Parathyroid adenoma (tissue), 2 donors: ENCODE results near the gene MYH1.

Experiments used
- H2AFZ ChIP-seq: fragments of 300-600 bp; sonication (generic); one replicate; pipeline ENCODE4 v1.7.0; 2017; ENCODE audit warnings: antibody characterized with exemption, mild to moderate bottlenecking
- H3K27ac ChIP-seq: fragments of 300-600 bp; sonication (generic); one replicate; pipeline ENCODE4 v1.7.0; 2017
- H3K27me3 ChIP-seq: fragments of 300-600 bp; sonication (generic); one replicate; pipeline ENCODE4 v1.7.0; 2017; ENCODE audit warnings: low read length; ENCODE audit not compliant: control insufficient read depth, insufficient read depth
- H3K36me3 ChIP-seq: fragments of 300-600 bp; sonication (generic); one replicate; pipeline ENCODE4 v1.7.0; 2017; ENCODE audit warnings: low read length; ENCODE audit not compliant: control insufficient read depth, insufficient read depth
- H3K4me1 ChIP-seq: fragments of 300-600 bp; sonication (generic); one replicate; pipeline ENCODE4 v1.7.0; 2017; ENCODE audit warnings: control low read depth
- H3K4me2 ChIP-seq: fragments of 300-600 bp; sonication (generic); one replicate; pipeline ENCODE4 v1.7.0; 2017; ENCODE audit warnings: low read length
- H3K4me3 ChIP-seq: fragments of 300-600 bp; sonication (generic); one replicate; pipeline ENCODE4 v1.7.0; 2017; ENCODE audit warnings: low read depth, low read length
- H3K79me2 ChIP-seq: fragments of 300-600 bp; sonication (generic); one replicate; pipeline ENCODE4 v1.7.0; 2017; ENCODE audit warnings: control low read depth
- H3K9ac ChIP-seq: fragments of 300-600 bp; sonication (generic); one replicate; pipeline ENCODE4 v1.7.0; 2017; ENCODE audit warnings: mild to moderate bottlenecking
- H3K9me3 ChIP-seq: fragments of 300-600 bp; sonication (generic); one replicate; pipeline ENCODE4 v1.7.0; 2017; ENCODE audit warnings: low read length; ENCODE audit not compliant: control insufficient read depth
- TF ChIP-seq, protein P1 (sequence below): fragments of 300-600 bp; sonication (generic); IDR thresholded peaks from one replicate; pipeline ENCODE4 v1.7.0; 2017; ENCODE audit warnings: antibody characterized with exemption, mild to moderate bottlenecking
- donor health status: primary hyperparathyroidism.

MYH1 gene

GRCh38 chr17:10518271-10519037 lies at the start of gene MYH1:
Gene MYH1 (minus strand): TSS chr17:10518542. CDS start chr17:10516642, 1,900 bp downstream.
- H3K27ac ChIP-seq = no peak within 1 kb of the TSS

DNA sequence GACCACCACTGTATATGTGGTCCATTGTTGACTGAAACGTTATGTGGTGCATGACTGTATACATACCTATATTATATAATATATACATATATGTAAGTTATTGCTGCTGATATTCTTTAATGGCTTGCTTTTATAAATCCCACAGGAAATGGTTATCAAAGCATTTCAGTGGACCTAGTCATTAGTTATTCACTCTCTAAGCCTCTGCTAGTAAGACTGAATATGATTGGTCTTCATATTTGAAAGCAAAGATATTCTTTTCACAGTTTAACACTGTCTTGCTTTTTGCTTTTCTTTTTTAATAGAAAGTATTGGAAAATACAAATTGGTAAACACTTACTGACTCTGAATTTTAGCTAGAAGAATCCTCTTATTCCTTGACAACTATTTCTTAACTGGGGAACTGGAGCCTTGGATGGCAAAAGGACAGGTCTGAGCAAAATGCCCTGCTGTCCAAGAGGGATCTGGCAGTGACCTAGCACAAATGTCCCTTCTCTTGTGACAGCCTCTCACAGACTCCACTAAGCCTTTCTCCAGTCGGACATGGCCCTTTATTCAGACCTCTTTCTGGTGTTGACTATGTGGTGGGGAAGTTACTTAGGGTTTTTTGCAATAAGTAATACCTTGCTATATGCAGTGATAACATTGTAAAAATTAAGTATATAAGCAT lies 45.8 kb upstream of the MYH1 start:
- no peaks in the 10 kb centered on the region for H3K27me3 ChIP-seq
- no peaks in the 10 kb centered on the region for H3K4me1 ChIP-seq
- no peak overlapping the region for H3K4me3 ChIP-seq
- no peak overlapping the region for H3K27ac ChIP-seq
- no peaks in the 10 kb centered on the region for H3K36me3 ChIP-seq
- no peak overlapping the region for H3K4me2 ChIP-seq
- TF ChIP-seq, protein P1, sequence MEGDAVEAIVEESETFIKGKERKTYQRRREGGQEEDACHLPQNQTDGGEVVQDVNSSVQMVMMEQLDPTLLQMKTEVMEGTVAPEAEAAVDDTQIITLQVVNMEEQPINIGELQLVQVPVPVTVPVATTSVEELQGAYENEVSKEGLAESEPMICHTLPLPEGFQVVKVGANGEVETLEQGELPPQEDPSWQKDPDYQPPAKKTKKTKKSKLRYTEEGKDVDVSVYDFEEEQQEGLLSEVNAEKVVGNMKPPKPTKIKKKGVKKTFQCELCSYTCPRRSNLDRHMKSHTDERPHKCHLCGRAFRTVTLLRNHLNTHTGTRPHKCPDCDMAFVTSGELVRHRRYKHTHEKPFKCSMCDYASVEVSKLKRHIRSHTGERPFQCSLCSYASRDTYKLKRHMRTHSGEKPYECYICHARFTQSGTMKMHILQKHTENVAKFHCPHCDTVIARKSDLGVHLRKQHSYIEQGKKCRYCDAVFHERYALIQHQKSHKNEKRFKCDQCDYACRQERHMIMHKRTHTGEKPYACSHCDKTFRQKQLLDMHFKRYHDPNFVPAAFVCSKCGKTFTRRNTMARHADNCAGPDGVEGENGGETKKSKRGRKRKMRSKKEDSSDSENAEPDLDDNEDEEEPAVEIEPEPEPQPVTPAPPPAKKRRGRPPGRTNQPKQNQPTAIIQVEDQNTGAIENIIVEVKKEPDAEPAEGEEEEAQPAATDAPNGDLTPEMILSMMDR = no peak
- H3K9ac ChIP-seq = no peak overlapping the region
- H3K79me2 ChIP-seq = no peaks in the 10 kb centered on the region
- H2AFZ ChIP-seq = no peak overlapping the region
- H3K9me3 ChIP-seq = no peaks in the 10 kb centered on the region

More at GRCh38 chr17:10518271-10519037, at the start of gene MYH1:
- Histone ChIP-seq H3K4me3 (no peak within 1 kb of the TSS), H3K4me1 (no peaks in the 10 kb centered on the region), H3K4me2 (no peak within 1 kb of the TSS), H3K9me3 (no peaks in the 10 kb centered on the region), H3K9ac (no peak within 1 kb of the TSS), H2AFZ (no peak within 1 kb of the TSS), H3K36me3 (no peaks in the 10 kb centered on the region), H3K79me2 (no peaks in the 10 kb centered on the region), H3K27me3 (no peaks in the 10 kb centered on the region)
- TF ChIP-seq, protein P1 = no peak

DNA sequence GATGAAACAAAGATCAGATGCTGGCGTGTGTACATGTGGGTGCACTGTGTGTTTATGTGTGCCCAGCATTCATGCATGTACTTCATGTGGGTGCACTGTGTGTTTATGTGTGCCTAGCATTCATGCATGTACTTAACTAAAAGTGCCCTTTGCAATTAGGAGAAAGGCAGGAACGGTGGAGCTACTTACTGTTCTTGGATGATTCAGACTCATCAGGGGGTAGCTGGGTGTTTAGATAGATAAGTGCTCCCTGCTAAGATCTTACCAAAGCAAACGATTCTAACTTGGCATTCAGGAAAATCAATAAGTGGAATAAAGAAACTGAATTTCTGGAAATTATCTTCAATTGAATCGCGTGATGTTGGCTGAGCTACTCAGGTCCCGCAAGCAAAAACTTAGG lies 39.7 kb upstream of the MYH1 start:
- Histone ChIP-seq H3K9ac (no peak overlapping the region), H3K4me3 (no peak overlapping the region)
- TF ChIP-seq, protein P1 = no peak

DNA sequence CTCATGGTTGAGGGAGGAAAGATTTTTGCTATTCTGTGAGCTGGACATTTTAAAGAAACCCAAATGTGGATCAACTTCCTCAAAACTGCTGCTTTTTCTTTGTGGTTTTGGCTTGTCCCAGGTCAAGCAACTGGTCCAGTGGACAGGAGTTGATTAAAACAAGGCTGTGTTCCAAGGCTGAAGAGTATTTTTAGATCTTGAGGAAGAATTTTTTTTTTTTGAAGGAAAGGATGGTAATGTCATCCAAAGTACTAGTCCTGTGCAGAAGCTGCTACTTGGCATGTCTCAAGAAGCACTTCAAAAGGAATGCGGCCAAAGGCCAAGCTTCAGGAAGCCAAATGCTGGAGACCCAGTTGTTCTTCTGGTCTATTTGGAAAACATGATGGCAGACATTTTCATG lies 39.1 kb upstream of the MYH1 start:
- Histone ChIP-seq H3K4me3 (no peak overlapping the region), H3K79me2 (no peaks in the 10 kb centered on the region), H3K4me2 (no peak overlapping the region), H2AFZ (no peak overlapping the region), H3K9me3 (no peaks in the 10 kb centered on the region), H3K9ac (no peak overlapping the region), H3K4me1 (no peaks in the 10 kb centered on the region), H3K27me3 (no peaks in the 10 kb centered on the region), H3K27ac (no peak overlapping the region), H3K36me3 (no peaks in the 10 kb centered on the region)
- TF ChIP-seq, protein P1 = no peak

More for the DNA sequence above, 39.7 kb upstream of the MYH1 start:
- H3K36me3 ChIP-seq = no peaks in the 10 kb centered on the region
- H3K27ac ChIP-seq = no peak overlapping the region
- H3K27me3 ChIP-seq = no peaks in the 10 kb centered on the region
- H3K4me1 ChIP-seq = no peaks in the 10 kb centered on the region
- H3K9me3 ChIP-seq = no peaks in the 10 kb centered on the region
- H3K4me2 ChIP-seq = no peak overlapping the region
- no peaks in the 10 kb centered on the region for H3K79me2 ChIP-seq
- no peak overlapping the region for H2AFZ ChIP-seq
